Right renal pelvis (tissue), 4 donors: ENCODE data around the gene TEX53. TPM values are rescaled to one million over a fixed set of nuclear protein-coding genes. Genes with fewer than 3 reads are reported as not detected.

Experiments
- DNase-seq, 4 donors: peaks; one replicate each; pipeline ENCODE4 v3.0.0-alpha.2; 2013; ENCODE audit warnings: low read depth in 4 of 4, low spot score in 3 of 4, missing footprints in 1 of 4
- polyA plus RNA-seq, 4 donors: library from polyadenylated mRNA; unstranded; fragments of 120-200 nt; gene quantifications; one replicate each; pipeline ENCODE4 v1.2.1, GENCODE V29; 2013; ENCODE audit not compliant: insufficient read length in 4 of 4

TEX53 gene
- polyA plus RNA-seq, 4 donors, result not detected

DNA sequence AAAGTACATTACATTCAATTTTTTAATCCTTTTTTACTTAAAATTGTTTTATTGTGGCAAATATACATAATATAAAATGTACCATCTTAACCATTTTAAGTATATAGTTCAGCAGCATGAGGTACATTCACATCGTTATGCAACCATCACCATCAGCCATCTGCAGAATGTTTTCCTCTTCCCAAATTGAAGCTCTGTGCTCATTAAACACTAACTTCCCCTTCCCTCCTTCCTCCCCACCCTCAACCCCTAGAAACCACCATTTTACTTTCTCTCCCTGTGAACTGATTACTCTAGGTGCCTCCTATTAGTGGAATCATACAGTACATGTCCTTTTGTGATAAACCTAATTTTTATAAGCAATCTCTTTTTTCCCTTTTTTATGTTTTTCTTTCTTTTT, 15.6 kb downstream of the TEX53 start:
- no peak for DNase-seq

- no peak for DNase-seq
These were observed 19.2 kb downstream of the TEX53 start for GRCh38 chr9:114638404-114638803.

- no peak for DNase-seq
These were observed 23.2 kb downstream of the TEX53 start for GRCh38 chr9:114634387-114634786.

GRCh38 chr9:114633438-114634089, 24.0 kb downstream of the TEX53 start:
- DNase-seq, result no peak

GRCh38 chr9:114631166-114631565, 26.4 kb downstream of the TEX53 start:
- DNase-seq, result no peak

DNA sequence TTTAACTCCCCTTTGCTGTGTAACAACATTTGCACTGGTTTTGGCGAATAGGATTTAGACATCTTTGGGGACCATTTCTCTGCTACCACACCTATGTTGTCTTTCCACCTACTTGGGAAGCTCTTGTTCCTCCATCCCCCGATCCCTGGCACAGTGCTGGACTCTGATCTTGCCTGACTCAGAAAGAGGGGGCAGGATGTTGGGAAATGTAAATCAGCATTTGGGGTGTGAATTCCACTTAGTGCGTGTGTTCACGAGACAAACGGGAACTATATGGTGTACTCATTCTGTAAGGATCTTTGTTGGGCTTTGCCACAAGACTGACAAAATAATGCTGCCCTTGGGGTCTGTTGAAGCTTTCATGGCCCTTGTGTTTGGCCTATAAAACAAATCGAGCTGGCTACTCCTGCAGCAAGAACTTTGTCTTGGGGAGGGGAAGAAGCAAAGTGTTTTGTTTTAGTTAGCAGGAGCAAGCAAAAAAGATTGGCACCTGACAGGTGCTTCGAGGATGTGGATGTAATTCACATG, 28.0 kb downstream of the TEX53 start:
- no peak for DNase-seq

- no peak for DNase-seq
These were observed 30.1 kb downstream of the TEX53 start for GRCh38 chr9:114627553-114627952.

DNA sequence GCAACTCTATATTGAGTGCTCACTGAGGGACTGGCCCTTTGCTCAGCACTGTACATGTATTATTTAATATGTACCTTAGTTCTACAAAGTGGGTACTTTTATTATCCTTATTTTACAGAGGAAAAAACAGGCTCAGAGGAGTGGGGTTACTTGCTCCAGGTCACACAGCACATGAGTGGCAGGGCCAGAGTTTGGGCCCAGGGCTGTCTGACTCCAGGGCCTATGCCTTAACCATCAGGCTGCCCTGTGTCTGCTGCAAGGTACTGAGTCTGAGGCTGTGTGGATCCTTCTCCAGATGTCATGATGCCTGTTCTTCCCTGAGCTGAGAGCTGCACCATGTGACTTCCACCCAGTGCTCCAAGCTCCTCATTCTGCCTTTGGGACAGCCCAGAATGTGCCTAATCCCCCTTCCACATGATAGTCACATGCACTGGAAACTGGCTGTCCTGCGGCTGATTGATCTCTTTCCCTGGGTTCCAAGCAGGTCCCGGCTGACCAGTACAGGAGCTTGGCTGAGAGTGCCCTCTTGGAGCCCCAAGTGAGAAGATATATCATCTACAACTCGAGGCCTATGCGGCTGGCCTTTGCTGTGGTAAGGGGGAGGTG, 31.1 kb downstream of the TEX53 start:
- no peak for DNase-seq

DNA sequence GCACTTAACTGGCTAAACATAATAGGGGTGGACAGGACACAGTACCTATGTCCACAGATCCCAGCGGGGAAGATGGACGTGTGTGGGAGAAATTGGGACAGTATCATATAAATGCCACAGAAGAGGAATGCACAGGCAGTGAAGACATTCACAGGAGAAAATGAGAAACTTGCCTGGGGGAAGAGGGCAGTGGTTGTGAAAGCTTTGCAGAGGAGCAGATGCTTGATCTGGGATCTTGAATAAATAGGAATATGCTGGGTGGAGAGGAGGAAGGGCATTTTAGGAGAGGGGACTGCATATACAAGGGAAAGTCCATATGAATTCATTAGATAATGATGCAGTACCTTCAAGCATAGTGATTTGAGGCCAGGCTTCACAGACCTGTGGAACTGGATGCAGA, 32.9 kb downstream of the TEX53 start:
- no peak for DNase-seq

GRCh38 chr9:114621975-114622609, 35.5 kb downstream of the TEX53 start:
- DNase-seq, result no peak

- no peak for DNase-seq
These were observed 36.0 kb downstream of the TEX53 start for GRCh38 chr9:114621561-114621960.

DNA sequence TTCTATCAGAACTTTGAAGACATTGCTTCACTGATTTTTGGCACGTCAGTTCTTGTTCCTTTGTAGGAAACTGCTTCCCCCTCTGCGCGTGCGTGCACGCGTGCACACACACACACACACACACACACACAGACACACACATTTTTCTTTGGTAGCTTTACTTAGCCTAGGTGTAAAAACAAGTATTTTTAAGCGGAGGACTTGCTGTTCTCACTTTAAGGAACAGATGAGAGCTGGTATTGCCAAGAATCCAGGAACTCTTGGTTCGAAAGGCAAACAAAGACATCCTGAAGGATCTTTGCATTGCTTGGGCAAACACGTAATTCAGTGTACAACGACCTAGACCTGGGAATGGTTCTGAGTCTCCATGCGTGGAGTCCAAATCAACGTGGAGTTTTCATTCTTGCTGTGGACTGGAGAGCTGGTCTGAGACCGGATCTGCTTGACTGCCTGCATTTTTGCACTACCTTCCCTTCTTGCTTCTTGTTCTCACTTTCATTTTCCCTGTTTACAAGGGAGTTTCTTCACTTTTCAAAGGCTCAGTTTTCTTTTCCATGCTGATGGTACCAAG, 38.3 kb downstream of the TEX53 start:
- no peak for DNase-seq

GRCh38 chr9:114616684-114617520, 40.7 kb downstream of the TEX53 start:
- DNase-seq, result no peak

DNA sequence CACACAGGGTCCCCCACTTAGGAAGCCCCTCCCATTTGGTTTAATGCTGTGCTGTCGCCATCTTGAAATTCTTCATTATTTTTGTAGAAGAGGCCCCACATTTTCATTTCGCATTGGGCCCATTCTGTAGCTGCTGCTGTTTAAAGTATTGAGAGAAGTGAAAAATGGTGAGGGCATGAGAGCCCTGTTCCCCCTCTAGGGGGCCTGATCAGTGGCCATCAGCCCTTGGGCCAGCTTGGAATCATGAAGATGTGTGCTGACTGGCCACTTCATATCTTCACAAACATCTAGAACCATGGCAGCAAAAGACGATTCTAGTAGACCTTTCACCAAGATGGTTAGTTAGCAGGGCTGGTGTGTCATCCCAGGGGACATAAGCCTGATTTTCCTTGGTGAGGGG, 43.2 kb downstream of the TEX53 start:
- DNase-seq, result no peak

GRCh38 chr9:114613919-114614318, 43.7 kb downstream of the TEX53 start:
- no peak for DNase-seq

DNA sequence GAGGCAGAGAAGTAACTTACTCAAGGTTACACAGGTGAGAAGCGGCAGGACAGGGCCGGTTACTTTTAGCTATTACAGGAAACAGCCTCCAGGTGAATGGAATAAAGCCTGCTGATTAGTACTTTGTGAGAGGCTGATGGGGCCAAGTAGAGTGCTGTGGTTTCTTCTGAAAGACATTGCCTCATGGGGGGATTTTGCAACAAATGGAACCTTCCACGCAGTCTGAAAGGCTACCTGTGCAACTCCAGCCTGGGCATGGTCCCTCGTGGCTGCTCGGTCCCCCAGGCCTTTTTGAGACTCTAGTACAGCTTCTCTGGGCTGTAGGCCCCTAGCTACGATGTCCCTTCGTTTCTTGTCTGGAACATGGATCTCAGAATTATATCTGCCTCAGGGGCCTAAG, 44.5 kb downstream of the TEX53 start:
- DNase-seq, result no peak

GRCh38 chr9:114612272-114612923, 45.2 kb downstream of the TEX53 start:
- DNase-seq, result no peak

GRCh38 chr9:114611516-114612271, 45.9 kb downstream of the TEX53 start:
- DNase-seq, result peak in 2 of 4 donors; percentile 46 to 59

DNA sequence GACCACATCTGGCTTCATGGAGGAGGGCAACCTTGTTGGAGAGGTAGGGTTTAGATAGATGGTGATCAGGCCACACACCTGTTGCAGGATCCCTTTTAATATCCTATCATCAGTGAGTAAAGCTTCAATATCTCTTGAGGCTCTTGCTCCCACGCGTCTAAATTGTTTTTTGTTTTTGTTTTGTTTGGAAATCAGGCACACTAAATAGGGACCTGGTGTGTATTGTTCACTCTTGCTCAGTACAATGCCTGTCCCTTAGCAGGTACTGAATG, 49.1 kb downstream of the TEX53 start:
- no peak for DNase-seq
